Liver (tissue), 9 donors: ENCODE data around the gene CCNA1. TPM values are rescaled to one million over a fixed set of nuclear protein-coding genes. Genes with fewer than 3 reads are reported as not detected.
A peak's percentile ranks its signal among the peaks of the same experiment; 100 is the strongest.

Experiments used
- DNase-seq: peaks from one replicate; pipeline ENCODE4 v3.0.0-alpha.2; 2017; ENCODE audit warnings: low spot score
- H3K27ac ChIP-seq, 2 donors: one replicate each; pipeline ENCODE4 v1.7.0; 2013; ENCODE audit warnings: inconsistent platforms in 2 of 2, low read length in 2 of 2, control low read depth in 1 of 2, low read depth in 1 of 2, mild to moderate bottlenecking in 1 of 2
- H3K27me3 ChIP-seq, 4 donors: one replicate each; pipeline versions ENCODE4 v1.6.1 to v1.7.0; 2013; ENCODE audit warnings: low read length in 3 of 4, inconsistent platforms in 1 of 4, mild to moderate bottlenecking in 1 of 4, moderate library complexity in 1 of 4; ENCODE audit not compliant: control insufficient read depth in 4 of 4, insufficient read depth in 4 of 4
- H3K36me3 ChIP-seq, 4 donors: one replicate each; pipeline versions ENCODE4 v1.6.1 to v1.7.0; 2013; ENCODE audit warnings: low read length in 3 of 4, mild to moderate bottlenecking in 3 of 4, low read depth in 1 of 4, moderate library complexity in 1 of 4; ENCODE audit not compliant: control insufficient read depth in 4 of 4, insufficient read depth in 3 of 4
- H3K4me1 ChIP-seq, 4 donors: one replicate each; pipeline versions ENCODE4 v1.6.1 to v1.7.0; 2013; ENCODE audit warnings: low read length in 3 of 4, mild to moderate bottlenecking in 3 of 4, moderate library complexity in 1 of 4; ENCODE audit not compliant: control insufficient read depth in 4 of 4, insufficient read depth in 4 of 4
- H3K4me3 ChIP-seq, 3 donors: one replicate each; pipeline versions ENCODE4 v1.6.1 to v1.7.0; 2013; ENCODE audit warnings: low read length in 3 of 3, control low read depth in 1 of 3, low read depth in 1 of 3, mild to moderate bottlenecking in 1 of 3
- H3K9ac ChIP-seq, 2 donors: one replicate each; pipeline ENCODE4 v1.7.0; 2013; ENCODE audit warnings: low read length in 2 of 2, mild to moderate bottlenecking in 2 of 2, moderate library complexity in 2 of 2, control low read depth in 1 of 2, low read depth in 1 of 2
- H3K9me3 ChIP-seq, 4 donors: one replicate each; pipeline versions ENCODE4 v1.6.1 to v1.7.0; 2013; ENCODE audit warnings: low read length in 3 of 4; ENCODE audit not compliant: control insufficient read depth in 4 of 4
- ATF3 ChIP-seq: IDR thresholded peaks from 2 replicates; pipeline ENCODE4 v1.6.1; 2016; ENCODE audit warnings: antibody characterized with exemption
- CTCF ChIP-seq: fragments of 150-350 bp; IDR thresholded peaks from 2 replicates; pipeline ENCODE4 v1.5.1; 2017; ENCODE audit warnings: improper control_type of control experiment, low read depth, low read length; ENCODE audit not compliant: missing input control
- EGR1 ChIP-seq, 2 donors: IDR thresholded peaks; 2 replicates each; pipeline ENCODE4 v1.6.1; 2016 to 2018; ENCODE audit warnings: antibody characterized with exemption in 2 of 2, low read depth in 2 of 2
- FOXA1 ChIP-seq: IDR thresholded peaks from 2 replicates; pipeline ENCODE4 v1.6.1; 2016; ENCODE audit warnings: antibody characterized with exemption
- FOXA2 ChIP-seq: IDR thresholded peaks from 2 replicates; pipeline ENCODE4 v1.6.1; 2016; ENCODE audit warnings: antibody characterized with exemption
- GABPA ChIP-seq, 2 donors: IDR thresholded peaks in 1 of 2; conservative IDR thresholded peaks in 1 of 2; 2 replicates each; pipeline ENCODE4 v1.6.1; 2016; ENCODE audit warnings: antibody characterized with exemption in 2 of 2, mild to moderate bottlenecking in 1 of 2, moderate library complexity in 1 of 2
- HNF4A ChIP-seq, 2 donors: conservative IDR thresholded peaks; 2 replicates each; pipeline ENCODE4 v1.6.1; 2016; ENCODE audit warnings: antibody characterized with exemption in 2 of 2, mild to moderate bottlenecking in 2 of 2
- HNF4G ChIP-seq: IDR thresholded peaks from 2 replicates; pipeline ENCODE4 v1.6.1; 2016; ENCODE audit warnings: antibody characterized with exemption
- JUND ChIP-seq, 2 donors: IDR thresholded peaks; 2 replicates each; pipeline ENCODE4 v1.6.1; 2016; ENCODE audit warnings: antibody characterized with exemption in 2 of 2
- MAX ChIP-seq: IDR thresholded peaks from 2 replicates; pipeline ENCODE4 v1.6.1; 2016; ENCODE audit warnings: antibody characterized with exemption
- NR2F2 ChIP-seq: IDR thresholded peaks from 2 replicates; pipeline ENCODE4 v1.6.1; 2016; ENCODE audit warnings: antibody characterized with exemption
- RAD21 ChIP-seq, 2 donors: IDR thresholded peaks; 2 replicates each; pipeline ENCODE4 v1.6.1; 2016; ENCODE audit warnings: antibody characterized with exemption in 2 of 2, mild to moderate bottlenecking in 2 of 2
- REST ChIP-seq: IDR thresholded peaks from 2 replicates; pipeline ENCODE4 v1.6.1; 2016; ENCODE audit warnings: antibody characterized with exemption, mild to moderate bottlenecking
- RXRA ChIP-seq, 2 donors: IDR thresholded peaks; 2 replicates each; pipeline ENCODE4 v1.6.1; 2017 to 2018; ENCODE audit warnings: antibody characterized with exemption in 2 of 2, mild to moderate bottlenecking in 1 of 2
- SP1 ChIP-seq: IDR thresholded peaks from 2 replicates; pipeline ENCODE4 v1.6.1; 2018; ENCODE audit warnings: antibody characterized with exemption, mild to moderate bottlenecking
- TAF1 ChIP-seq: conservative IDR thresholded peaks from 2 replicates; pipeline ENCODE4 v1.6.1; 2016; ENCODE audit warnings: antibody characterized with exemption, mild to moderate bottlenecking
- YY1 ChIP-seq: IDR thresholded peaks from 2 replicates; pipeline ENCODE4 v1.6.1; 2016; ENCODE audit warnings: antibody characterized with exemption, mild to moderate bottlenecking
- ZBTB33 ChIP-seq: IDR thresholded peaks from 2 replicates; pipeline ENCODE4 v1.6.1; 2016; ENCODE audit warnings: antibody characterized with exemption
- WGBS: extraction: QIAGEN DNeasy Blood & Tissue Kit; methylation state at CpG from one replicate; pipeline ENCODE4 v1.1.7; 2013; 5-methylcytosine and 5-hydroxymethylcytosine counted together
- polyA plus RNA-seq, 2 donors: library from polyadenylated mRNA; stranded (reverse) in 1 of 2; unstranded in 1 of 2; fragments of 200-250 nt in 1 of 2; fragments of >200 nt in 1 of 2; fragmentation: Nextera tagmentation in 1 of 2; extraction: Ambion mirVana in 1 of 2; gene quantifications; one replicate each; pipeline versions ENCODE4 v1.2.1 to v1.2.3, GENCODE V29; 2013 to 2015
- total RNA-seq, 2 donors: library from RNA; depleted of rRNA; stranded (reverse); fragments of >200 nt; gene quantifications; one replicate each; pipeline ENCODE4 v1.2.3, GENCODE V29; 2014
- donor health status: healthy.
- donor health status: healthy.
- donor health status: healthy.
- donor health status: healthy.
- donor health status: healthy.

The CCNA1 gene
- total and polyA plus RNA-seq, 4 donors = 0.08 to 0.09 TPM; not detected in 2

- TF ChIP-seq ZBTB33 = no peak
Observed at GRCh38 chr13:36430247-36431203, 1.8 kb upstream of the CCNA1 start (continued).

- peaks cover 0 to 15% (median 12%) of the 10 kb centered on the region in 4 donors for H3K4me1 ChIP-seq
- peaks cover 0 to 2% (median 0%) of the 10 kb centered on the region in 4 donors for H3K9me3 ChIP-seq
- TF ChIP-seq HNF4G (no peak), YY1 (no peak), RXRA (IDR thresholded peaks at IDR 0.05) (no peak), REST (no peak), SP1 (no peak), TAF1 (no peak), ZBTB33 (no peak), HNF4A (conservative IDR thresholded peaks at IDR 0.05) (no peak), RAD21 (IDR thresholded peaks at IDR 0.05) (no peak), NR2F2 (no peak), CTCF (no peak), GABPA (IDR thresholded peaks at IDR 0.05 in 1 of 2, conservative IDR thresholded peaks at IDR 0.05 in 1 of 2) (no peak), JUND (IDR thresholded peaks at IDR 0.05) (no peak), EGR1 (IDR thresholded peaks at IDR 0.05; ENCODE audit: low read depth in 2 of 2) (no peak), FOXA2 (no peak), MAX (no peak), FOXA1 (no peak), ATF3 (no peak)
- no peak overlapping the region for H3K27ac ChIP-seq
- DNase-seq = no peak
- H3K4me3 ChIP-seq = peak overlapping the region in 1 of 3 donors; percentile 46
- 8% methylated on average over 85 of the region's 85 CpGs for WGBS
- H3K9ac ChIP-seq = no peak overlapping the region
- H3K27me3 ChIP-seq = peaks cover 2 to 20% (median 10%) of the 10 kb centered on the region in 4 donors
- H3K36me3 ChIP-seq = no peaks in the 10 kb centered on the region
Observed at GRCh38 chr13:36431204-36432105, 840 bp upstream of the CCNA1 start.
